ENCODE data around the gene DOCK11. TPM values are rescaled to one million over a fixed set of nuclear protein-coding genes. Genes with fewer than 3 reads are reported as not detected.
A peak's percentile ranks its signal among the peaks of the same experiment; 100 is the strongest.

DOCK11 gene
- total RNA-seq, 4 donors from 2014 or later, result 61.9 to 139 (median 80.1) TPM

DNA sequence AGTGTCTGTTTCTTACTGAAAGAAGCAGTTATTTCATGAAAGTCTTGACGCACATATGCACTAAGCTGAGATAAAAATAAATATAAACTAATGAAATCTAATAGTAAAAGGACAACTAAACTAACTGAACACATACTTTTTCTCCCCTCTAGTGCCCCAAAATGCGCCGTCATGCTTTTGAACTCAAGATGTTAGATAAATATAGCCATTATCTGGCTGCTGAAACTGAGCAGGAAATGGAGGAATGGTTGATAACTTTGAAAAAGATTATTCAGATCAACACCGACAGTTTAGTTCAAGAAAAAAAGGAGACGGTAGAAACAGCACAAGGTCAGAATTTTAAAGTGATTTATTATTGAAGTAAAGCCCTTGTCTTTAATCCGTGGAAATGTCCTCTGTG is 70.2 kb downstream of the DOCK11 start:
- H3K4me1 ChIP-seq, result no peaks in the 10 kb centered on the region
- ATAC-seq, result no peak
- no peaks in the 10 kb centered on the region for H3K27me3 ChIP-seq
- 15 to 46% methylated on average over 5 to 6 of the region's 6 CpGs for WGBS, 2 donors (ENCODE audit: low coverage in 1 of 2)
- H3K9me3 ChIP-seq, result no peaks in the 10 kb centered on the region
- TF ChIP-seq POLR2AphosphoS5 (IDR thresholded peaks at IDR 0.05), result no peak
- TF ChIP-seq POLR2A (IDR thresholded peaks at IDR 0.05), result no peak
- no peak for TF ChIP-seq CTCF (IDR thresholded peaks at IDR 0.05)
- TF ChIP-seq EP300 (IDR thresholded peaks at IDR 0.05), result no peak
- no peak overlapping the region for H3K4me3 ChIP-seq
- no peak overlapping the region for H3K27ac ChIP-seq
- H3K36me3 ChIP-seq, result peaks cover 0 to 25% of the 10 kb centered on the region in 2 donors

DNA sequence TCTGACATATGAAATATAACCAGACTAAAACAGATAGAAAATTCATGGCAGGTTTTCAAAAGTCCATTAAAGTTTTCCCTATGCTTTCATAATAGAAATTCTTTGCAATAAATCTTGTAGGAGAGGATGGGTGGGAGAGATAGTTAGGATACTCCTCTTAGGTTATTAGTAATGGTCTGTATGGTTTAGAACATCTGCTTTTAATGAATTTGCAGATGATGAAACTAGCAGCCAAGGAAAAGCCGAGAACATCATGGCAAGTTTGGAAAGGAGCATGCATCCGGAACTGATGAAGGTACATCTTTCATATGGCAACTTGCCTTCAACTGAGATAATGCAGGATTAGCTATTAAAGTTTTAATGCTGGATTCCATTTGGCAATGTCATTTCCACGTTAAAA is 70.7 kb downstream of the DOCK11 start:
- H3K4me1 ChIP-seq, result no peaks in the 10 kb centered on the region
- 42 to 45% methylated on average over 3 of the region's 3 CpGs for WGBS, 2 donors (ENCODE audit: low coverage in 1 of 2)
- no peaks in the 10 kb centered on the region for H3K27me3 ChIP-seq
- H3K9me3 ChIP-seq, result no peaks in the 10 kb centered on the region
- H3K4me3 ChIP-seq, result no peak overlapping the region
- H3K27ac ChIP-seq, result no peak overlapping the region
- peaks cover 0 to 23% of the 10 kb centered on the region in 2 donors for H3K36me3 ChIP-seq
- TF ChIP-seq POLR2AphosphoS5 (IDR thresholded peaks at IDR 0.05), result no peak
- TF ChIP-seq CTCF (IDR thresholded peaks at IDR 0.05), result no peak
- TF ChIP-seq EP300 (IDR thresholded peaks at IDR 0.05), result no peak
- TF ChIP-seq POLR2A (IDR thresholded peaks at IDR 0.05), result no peak
- ATAC-seq, result no peak

DNA sequence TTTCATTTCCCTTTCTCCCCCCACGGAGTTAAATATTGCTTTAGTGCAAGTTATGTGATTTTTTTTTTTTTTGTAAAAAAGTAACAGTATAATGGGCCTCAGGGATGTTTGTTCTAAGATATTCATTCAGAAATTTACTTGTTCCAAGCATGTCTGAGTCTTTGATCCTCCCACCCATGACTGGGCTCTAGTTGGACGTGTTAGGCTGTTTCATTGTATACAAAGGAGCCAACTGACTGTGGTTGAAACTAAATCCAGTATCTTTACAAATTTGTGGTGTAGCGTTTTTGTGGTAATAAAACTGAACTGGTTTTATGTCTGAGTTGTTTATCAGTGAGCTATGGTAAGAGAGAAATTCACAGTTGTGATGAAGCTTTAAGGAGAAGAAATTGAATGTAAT is 74.1 kb downstream of the DOCK11 start:
- Histone ChIP-seq H3K36me3 (peaks cover 0 to 27% of the 10 kb centered on the region in 2 donors), H3K9me3 (no peaks in the 10 kb centered on the region), H3K27ac (no peak overlapping the region), H3K4me1 (no peaks in the 10 kb centered on the region), H3K4me3 (no peak overlapping the region), H3K27me3 (no peaks in the 10 kb centered on the region)
- no peak for TF ChIP-seq CTCF (IDR thresholded peaks at IDR 0.05)
- no peak for TF ChIP-seq EP300 (IDR thresholded peaks at IDR 0.05)
- no peak for TF ChIP-seq POLR2A (IDR thresholded peaks at IDR 0.05)
- TF ChIP-seq POLR2AphosphoS5 (IDR thresholded peaks at IDR 0.05), result no peak
- ATAC-seq, result no peak
- 55 to 88% methylated on average over 3 of the region's 3 CpGs for WGBS, 2 donors (ENCODE audit: low coverage in 1 of 2)

DNA sequence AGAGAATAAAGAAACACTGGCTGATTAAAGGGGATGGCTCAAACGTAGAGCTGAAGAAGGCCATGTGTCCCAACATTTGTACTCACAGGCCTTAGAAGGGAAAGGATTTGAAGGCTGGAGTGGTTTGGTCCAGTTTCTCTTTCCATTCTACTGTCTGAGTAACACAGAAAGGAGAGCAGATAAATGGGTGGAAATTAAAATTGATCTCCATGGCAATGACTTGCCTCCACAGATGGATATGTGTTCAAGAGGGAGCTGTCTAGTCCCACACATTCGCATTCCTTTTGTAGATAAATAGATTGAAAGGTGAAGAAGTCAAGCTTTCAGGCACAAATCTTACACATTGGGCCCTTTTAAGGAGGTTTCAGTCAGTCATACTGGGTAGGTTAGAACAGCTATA is 74.6 kb downstream of the DOCK11 start:
- ATAC-seq, result no peak
- H3K27ac ChIP-seq, result no peak overlapping the region
- WGBS, 2 donors (ENCODE audit: low coverage in 1 of 2), result 72 to 88% methylated on average over 1 to 2 of the region's 2 CpGs
- H3K27me3 ChIP-seq, result no peaks in the 10 kb centered on the region
- no peak overlapping the region for H3K4me3 ChIP-seq
- no peaks in the 10 kb centered on the region for H3K4me1 ChIP-seq
- no peak for TF ChIP-seq POLR2AphosphoS5 (IDR thresholded peaks at IDR 0.05)
- TF ChIP-seq CTCF (IDR thresholded peaks at IDR 0.05), result no peak
- no peak for TF ChIP-seq EP300 (IDR thresholded peaks at IDR 0.05)
- no peak for TF ChIP-seq POLR2A (IDR thresholded peaks at IDR 0.05)
- no peaks in the 10 kb centered on the region for H3K9me3 ChIP-seq
- peaks cover 0 to 29% of the 10 kb centered on the region in 2 donors for H3K36me3 ChIP-seq

GRCh38 chrX:118571836-118572235 is 76.2 kb downstream of the DOCK11 start:
- H3K27me3 ChIP-seq, result no peaks in the 10 kb centered on the region
- H3K36me3 ChIP-seq, result peaks cover 0 to 29% of the 10 kb centered on the region in 2 donors
- H3K27ac ChIP-seq, result no peak overlapping the region
- no peak for TF ChIP-seq CTCF (IDR thresholded peaks at IDR 0.05)
- TF ChIP-seq EP300 (IDR thresholded peaks at IDR 0.05), result no peak
- no peak for TF ChIP-seq POLR2A (IDR thresholded peaks at IDR 0.05)
- TF ChIP-seq POLR2AphosphoS5 (IDR thresholded peaks at IDR 0.05), result no peak
- H3K4me3 ChIP-seq, result no peak overlapping the region
- no peaks in the 10 kb centered on the region for H3K4me1 ChIP-seq
- H3K9me3 ChIP-seq, result no peaks in the 10 kb centered on the region
- peak; percentile 72 for ATAC-seq
- WGBS, 2 donors (ENCODE audit: low coverage in 1 of 2), result 76 to 89% methylated on average over 3 of the region's 3 CpGs
